ENCODE measurements around the gene ADAMTS6. TPM values are rescaled to one million over a fixed set of nuclear protein-coding genes. Genes with fewer than 3 reads are reported as not detected.

The ADAMTS6 gene
- polyA plus RNA-seq, 3 donors = 0.01 TPM; not detected in 2

- DNase-seq = no peak
- TF ChIP-seq, protein P1, sequence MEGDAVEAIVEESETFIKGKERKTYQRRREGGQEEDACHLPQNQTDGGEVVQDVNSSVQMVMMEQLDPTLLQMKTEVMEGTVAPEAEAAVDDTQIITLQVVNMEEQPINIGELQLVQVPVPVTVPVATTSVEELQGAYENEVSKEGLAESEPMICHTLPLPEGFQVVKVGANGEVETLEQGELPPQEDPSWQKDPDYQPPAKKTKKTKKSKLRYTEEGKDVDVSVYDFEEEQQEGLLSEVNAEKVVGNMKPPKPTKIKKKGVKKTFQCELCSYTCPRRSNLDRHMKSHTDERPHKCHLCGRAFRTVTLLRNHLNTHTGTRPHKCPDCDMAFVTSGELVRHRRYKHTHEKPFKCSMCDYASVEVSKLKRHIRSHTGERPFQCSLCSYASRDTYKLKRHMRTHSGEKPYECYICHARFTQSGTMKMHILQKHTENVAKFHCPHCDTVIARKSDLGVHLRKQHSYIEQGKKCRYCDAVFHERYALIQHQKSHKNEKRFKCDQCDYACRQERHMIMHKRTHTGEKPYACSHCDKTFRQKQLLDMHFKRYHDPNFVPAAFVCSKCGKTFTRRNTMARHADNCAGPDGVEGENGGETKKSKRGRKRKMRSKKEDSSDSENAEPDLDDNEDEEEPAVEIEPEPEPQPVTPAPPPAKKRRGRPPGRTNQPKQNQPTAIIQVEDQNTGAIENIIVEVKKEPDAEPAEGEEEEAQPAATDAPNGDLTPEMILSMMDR (IDR thresholded peaks at IDR 0.05) = no peak
- Mint-ChIP-seq H3K4me3 (no peak overlapping the region), H3K9me3 (peaks cover 0 to 3% (median 0%) of the 10 kb centered on the region in 7 donors), H3K27ac (no peak overlapping the region), H3K4me1 (peaks cover 4% of the 10 kb centered on the region), H3K27me3 (ENCODE audit: low read depth in 3 of 3) (peaks cover 0 to 2% (median 0%) of the 10 kb centered on the region in 3 donors), H3K36me3 (no peaks in the 10 kb centered on the region)
- Histone ChIP-seq H4K20me1 (ENCODE audit: insufficient read depth, low read length) (no peaks in the 10 kb centered on the region), H3K27ac (ENCODE audit: low read depth in 1 of 2, low read length in 2 of 2) (no peak overlapping the region), H3K4me2 (replicated peaks; ENCODE audit: extremely low read depth, low read length, poor library complexity, severe bottlenecking) (no peak overlapping the region), H3K9ac (ENCODE audit: insufficient read depth, low read length, poor library complexity, severe bottlenecking) (no peak overlapping the region), H3K9me3 (replicated peaks in 1 of 2; ENCODE audit: control insufficient read depth in 1 of 2, insufficient read depth in 1 of 2, low read length in 2 of 2) (no peaks in the 10 kb centered on the region), H3K4me1 (ENCODE audit: control insufficient read depth in 1 of 2, insufficient read depth in 2 of 2, low read length in 2 of 2) (no peaks in the 10 kb centered on the region), H3K4me3 (replicated peaks in 1 of 3; ENCODE audit: low read depth in 2 of 3, low read length in 3 of 3) (no peak overlapping the region), H2AFZ (ENCODE audit: insufficient read depth, low read depth, low read length, poor library complexity, severe bottlenecking) (no peak overlapping the region), H3K79me2 (ENCODE audit: insufficient read depth, low read length) (no peaks in the 10 kb centered on the region), H3K27me3 (ENCODE audit: control insufficient read depth in 2 of 2, insufficient read depth in 2 of 2, low read length in 2 of 2) (no peaks in the 10 kb centered on the region), H3K36me3 (replicated peaks in 1 of 2; ENCODE audit: control insufficient read depth in 1 of 2, insufficient read depth in 2 of 2, low read length in 2 of 2) (no peaks in the 10 kb centered on the region)
- WGBS (ENCODE audit: insufficient coverage) = no CpG with 5 or more reads among the region's 3 CpGs
- intact Hi-C loops (cut with micrococcal nuclease) = no loop called here
Observed at GRCh38 chr5:65263321-65263720, 218.4 kb downstream of the ADAMTS6 start.

DNA sequence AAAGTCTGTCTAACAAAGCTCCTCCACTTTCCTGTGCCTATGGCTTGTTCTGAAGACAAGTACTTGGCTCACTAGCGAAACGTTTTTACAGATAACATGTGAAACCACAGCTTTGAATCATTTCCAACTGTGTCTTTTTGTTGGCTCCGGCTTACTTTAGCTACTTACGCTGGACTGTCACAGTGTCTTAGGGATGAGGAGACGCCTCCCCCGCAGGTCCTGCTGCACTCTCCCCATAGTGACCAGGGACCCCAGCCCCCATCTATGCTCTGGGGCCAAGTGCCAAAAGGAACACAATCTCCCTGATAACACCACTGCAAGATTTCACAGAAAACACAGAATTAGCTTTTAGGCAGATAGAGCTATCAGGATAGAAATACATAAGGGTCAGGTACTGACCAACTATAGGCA lies 219.1 kb downstream of the ADAMTS6 start:
- Mint-ChIP-seq H3K27ac (no peak overlapping the region), H3K36me3 (no peaks in the 10 kb centered on the region)
- intact Hi-C loops (cut with micrococcal nuclease) = no loop called here

More for the DNA sequence above, 219.1 kb downstream of the ADAMTS6 start:
- no peak overlapping the region for H3K27ac ChIP-seq (ENCODE audit: low read depth in 1 of 2, low read length in 2 of 2)
- DNase-seq = no peak
- no peaks in the 10 kb centered on the region for H3K79me2 ChIP-seq (ENCODE audit: insufficient read depth, low read length)
- no peaks in the 10 kb centered on the region for H3K9me3 ChIP-seq (replicated peaks in 1 of 2; ENCODE audit: control insufficient read depth in 1 of 2, insufficient read depth in 1 of 2, low read length in 2 of 2)
- no peak overlapping the region for H3K4me3 Mint-ChIP-seq
- H3K4me2 ChIP-seq (replicated peaks; ENCODE audit: extremely low read depth, low read length, poor library complexity, severe bottlenecking) = no peak overlapping the region
- WGBS (ENCODE audit: insufficient coverage) = 0% methylated on average over 4 of the region's 6 CpGs
- H3K4me1 ChIP-seq (ENCODE audit: control insufficient read depth in 1 of 2, insufficient read depth in 2 of 2, low read length in 2 of 2) = no peaks in the 10 kb centered on the region
- H4K20me1 ChIP-seq (ENCODE audit: insufficient read depth, low read length) = no peaks in the 10 kb centered on the region
- no peaks in the 10 kb centered on the region for H3K36me3 ChIP-seq (replicated peaks in 1 of 2; ENCODE audit: control insufficient read depth in 1 of 2, insufficient read depth in 2 of 2, low read length in 2 of 2)
- H3K4me1 Mint-ChIP-seq = peaks cover 4% of the 10 kb centered on the region
- peaks cover 0 to 6% (median 0%) of the 10 kb centered on the region in 7 donors for H3K9me3 Mint-ChIP-seq
- H3K4me3 ChIP-seq (replicated peaks in 1 of 3; ENCODE audit: low read depth in 2 of 3, low read length in 3 of 3) = no peak overlapping the region
- peaks cover 0 to 2% (median 0%) of the 10 kb centered on the region in 3 donors for H3K27me3 Mint-ChIP-seq (ENCODE audit: low read depth in 3 of 3)
- no peak overlapping the region for H2AFZ ChIP-seq (ENCODE audit: insufficient read depth, low read depth, low read length, poor library complexity, severe bottlenecking)
- TF ChIP-seq, protein P1 (IDR thresholded peaks at IDR 0.05) = no peak
- no peaks in the 10 kb centered on the region for H3K27me3 ChIP-seq (ENCODE audit: control insufficient read depth in 2 of 2, insufficient read depth in 2 of 2, low read length in 2 of 2)
- no peak overlapping the region for H3K9ac ChIP-seq (ENCODE audit: insufficient read depth, low read length, poor library complexity, severe bottlenecking)

Measured in CD14-positive monocyte (primary cell).